Smooth muscle cell (in vitro differentiated cells): ENCODE results near the gene CCDC85C. TPM values are rescaled to one million over a fixed set of nuclear protein-coding genes. Genes with fewer than 3 reads are reported as not detected.

Experiments
- DNase-seq: peaks from one replicate; lab custom pipeline; 2025; ENCODE audit not compliant: unreplicated experiment; lab: John Stamatoyannopoulos, UW
- H2AFZ ChIP-seq: fragments of 200-600 bp; sonication (generic); 2 replicates; pipeline ENCODE4 v1.6.0; 2016; ENCODE audit warnings: antibody characterized with exemption, low read depth, mild to moderate bottlenecking
- H3F3A ChIP-seq: fragments of 200-600 bp; sonication (generic); 2 replicates; pipeline ENCODE4 v1.6.0; 2017; ENCODE audit warnings: antibody characterized with exemption, low read depth
- H3K27ac ChIP-seq: fragments of 200-600 bp; sonication (generic); 2 replicates; pipeline ENCODE4 v1.5.1; 2016; ENCODE audit warnings: low read depth, mild to moderate bottlenecking
- H3K27me3 ChIP-seq: fragments of 200-600 bp; sonication (generic); 2 replicates; pipeline ENCODE4 v1.6.1; 2016; ENCODE audit warnings: low read depth, mild to moderate bottlenecking
- H3K36me3 ChIP-seq: fragments of 200-600 bp; sonication (generic); 2 replicates; pipeline ENCODE4 v1.5.1; 2016; ENCODE audit warnings: low read depth
- H3K4me1 ChIP-seq: fragments of 200-600 bp; sonication (generic); 2 replicates; pipeline ENCODE4 v1.5.1; 2016; ENCODE audit warnings: low read depth
- H3K4me2 ChIP-seq: fragments of 200-600 bp; sonication (generic); 2 replicates; pipeline ENCODE4 v1.6.0; 2016; ENCODE audit warnings: mild to moderate bottlenecking
- H3K4me3 ChIP-seq: fragments of 200-600 bp; sonication (generic); 2 replicates; pipeline ENCODE4 v1.5.1; 2016; ENCODE audit warnings: mild to moderate bottlenecking
- H3K79me2 ChIP-seq: fragments of 200-600 bp; sonication (generic); 2 replicates; pipeline ENCODE4 v1.6.0; 2016; ENCODE audit warnings: low read depth, mild to moderate bottlenecking
- H3K9ac ChIP-seq: fragments of 200-600 bp; sonication (generic); 2 replicates; pipeline ENCODE4 v1.6.0; 2016; ENCODE audit warnings: low read depth
- H3K9me3 ChIP-seq: fragments of 200-600 bp; sonication (generic); replicated peaks from 2 replicates; pipeline ENCODE4 v1.5.1; 2016; ENCODE audit warnings: low read depth
- H4K20me1 ChIP-seq: fragments of 200-600 bp; sonication (generic); 2 replicates; pipeline ENCODE4 v1.6.0; 2016; ENCODE audit warnings: low read depth
- WGBS: methylation state at CpG from one replicate; pipeline ENCODE4 v1.1.7; 2016; ENCODE audit warnings: low lambda C conversion rate; 5-methylcytosine and 5-hydroxymethylcytosine counted together
- polyA plus RNA-seq: library from polyadenylated mRNA; unstranded; fragments of >200 nt; fragmentation: Nextera tagmentation; extraction: Ambion mirVana; gene quantifications from 2 replicates; pipeline ENCODE4 v1.2.1, GENCODE V29; 2016
- total RNA-seq: library from RNA; depleted of rRNA; stranded (reverse); fragments of >200 nt; gene quantifications from 2 replicates; pipeline ENCODE4 v1.2.3, GENCODE V29; 2014
- TF ChIP-seq, protein P1 (sequence below): fragments of 200-600 bp; sonication (generic); IDR thresholded peaks from 2 replicates; pipeline ENCODE4 v1.5.1; 2017; ENCODE audit warnings: borderline replicate concordance, mild to moderate bottlenecking, antibody characterized with exemption; ENCODE audit not compliant: insufficient read depth, poor library complexity, severe bottlenecking

CCDC85C gene
- total and polyA plus RNA-seq, 2 experiments from 2014 or later = 4.0 to 6.5 TPM

GRCh38 chr14:99632410-99633035 is 28.5 kb upstream of the CCDC85C start:
- 92% methylated on average over 9 of the region's 9 CpGs for WGBS
- Histone ChIP-seq H3K36me3 (no peaks in the 10 kb centered on the region), H2AFZ (no peak overlapping the region), H3K79me2 (no peaks in the 10 kb centered on the region), H3K27me3 (no peaks in the 10 kb centered on the region), H3K4me2 (no peak overlapping the region), H3K27ac (no peak overlapping the region), H3K4me1 (no peaks in the 10 kb centered on the region), H3K4me3 (no peak overlapping the region), H4K20me1 (no peaks in the 10 kb centered on the region), H3K9ac (no peak overlapping the region), H3K9me3 (no peaks in the 10 kb centered on the region), H3F3A (no peaks in the 10 kb centered on the region)
- TF ChIP-seq, protein P1, sequence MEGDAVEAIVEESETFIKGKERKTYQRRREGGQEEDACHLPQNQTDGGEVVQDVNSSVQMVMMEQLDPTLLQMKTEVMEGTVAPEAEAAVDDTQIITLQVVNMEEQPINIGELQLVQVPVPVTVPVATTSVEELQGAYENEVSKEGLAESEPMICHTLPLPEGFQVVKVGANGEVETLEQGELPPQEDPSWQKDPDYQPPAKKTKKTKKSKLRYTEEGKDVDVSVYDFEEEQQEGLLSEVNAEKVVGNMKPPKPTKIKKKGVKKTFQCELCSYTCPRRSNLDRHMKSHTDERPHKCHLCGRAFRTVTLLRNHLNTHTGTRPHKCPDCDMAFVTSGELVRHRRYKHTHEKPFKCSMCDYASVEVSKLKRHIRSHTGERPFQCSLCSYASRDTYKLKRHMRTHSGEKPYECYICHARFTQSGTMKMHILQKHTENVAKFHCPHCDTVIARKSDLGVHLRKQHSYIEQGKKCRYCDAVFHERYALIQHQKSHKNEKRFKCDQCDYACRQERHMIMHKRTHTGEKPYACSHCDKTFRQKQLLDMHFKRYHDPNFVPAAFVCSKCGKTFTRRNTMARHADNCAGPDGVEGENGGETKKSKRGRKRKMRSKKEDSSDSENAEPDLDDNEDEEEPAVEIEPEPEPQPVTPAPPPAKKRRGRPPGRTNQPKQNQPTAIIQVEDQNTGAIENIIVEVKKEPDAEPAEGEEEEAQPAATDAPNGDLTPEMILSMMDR = no peak
- DNase-seq = no peak

GRCh38 chr14:99630202-99630601 is 26.2 kb upstream of the CCDC85C start:
- Histone ChIP-seq H2AFZ (no peak overlapping the region), H3F3A (no peaks in the 10 kb centered on the region), H3K79me2 (no peaks in the 10 kb centered on the region), H3K9me3 (no peaks in the 10 kb centered on the region), H3K27ac (no peak overlapping the region), H3K9ac (no peak overlapping the region), H3K27me3 (no peaks in the 10 kb centered on the region), H3K36me3 (no peaks in the 10 kb centered on the region), H4K20me1 (no peaks in the 10 kb centered on the region), H3K4me2 (no peak overlapping the region), H3K4me1 (no peaks in the 10 kb centered on the region), H3K4me3 (no peak overlapping the region)
- 70% methylated on average over 8 of the region's 8 CpGs for WGBS
- TF ChIP-seq, protein P1 = no peak
- no peak for DNase-seq

- no peak overlapping the region for H3K4me3 ChIP-seq
Observed at GRCh38 chr14:99628887-99629618, 25.0 kb upstream of the CCDC85C start.

More at GRCh38 chr14:99628887-99629618, 25.0 kb upstream of the CCDC85C start:
- no peaks in the 10 kb centered on the region for H3K36me3 ChIP-seq
- no peaks in the 10 kb centered on the region for H3F3A ChIP-seq
- H4K20me1 ChIP-seq = no peaks in the 10 kb centered on the region
- no peak overlapping the region for H2AFZ ChIP-seq
- no peak overlapping the region for H3K4me2 ChIP-seq
- no peak overlapping the region for H3K9ac ChIP-seq
- no peak overlapping the region for H3K27ac ChIP-seq
- peak; percentile 40 for DNase-seq
- 29% methylated on average over 20 of the region's 20 CpGs for WGBS
- TF ChIP-seq, protein P1 = peak; percentile 96
- H3K27me3 ChIP-seq = no peaks in the 10 kb centered on the region
- no peaks in the 10 kb centered on the region for H3K79me2 ChIP-seq
- no peaks in the 10 kb centered on the region for H3K4me1 ChIP-seq
- no peaks in the 10 kb centered on the region for H3K9me3 ChIP-seq
